Fibroblast of villous mesenchyme (primary cell): ENCODE measurements around the gene ENAH. TPM values are rescaled to one million over a fixed set of nuclear protein-coding genes. Genes with fewer than 3 reads are reported as not detected.

ENCODE experiments used
- DNase-seq: peaks from one replicate; pipeline ENCODE4 v3.0.0-alpha.2; 2010; ENCODE audit warnings: low read depth
- H3K4me3 ChIP-seq: 2 replicates; pipeline ENCODE4 v1.5.1; 2011; ENCODE audit warnings: low read depth, mild to moderate bottlenecking, low read length
- total RNA-seq: library from RNA; depleted of rRNA; stranded (reverse); fragments of >200 nt; gene quantifications from 2 replicates; pipeline ENCODE4 v1.2.3, GENCODE V29; 2012
- TF ChIP-seq, protein P1 (sequence below): IDR thresholded peaks from 2 replicates; pipeline ENCODE4 v1.5.1; 2012; ENCODE audit warnings: low read depth, mild to moderate bottlenecking, low read length; ENCODE audit not compliant: insufficient read depth

The ENAH gene
- total RNA-seq, 1 donor: 135 TPM

DNA sequence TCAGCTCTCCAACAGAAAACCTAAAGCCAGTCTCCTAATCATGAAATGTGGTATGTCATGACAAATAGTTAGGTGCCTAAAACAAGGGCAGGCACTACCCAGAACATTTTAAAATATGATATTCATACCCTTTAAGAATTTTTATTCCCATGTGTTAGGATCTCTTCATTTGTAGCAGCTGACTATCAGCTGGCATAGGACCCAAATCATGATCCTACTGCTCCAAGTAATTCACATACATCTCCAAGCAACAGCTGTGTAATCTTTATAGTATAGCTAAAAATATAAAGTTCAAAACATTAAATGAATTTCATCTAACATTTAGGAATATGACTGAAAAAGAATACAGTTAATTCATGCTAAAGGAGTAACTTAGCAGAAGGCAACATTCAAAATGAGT, 57.5 kb downstream of the ENAH start:
- TF ChIP-seq, protein P1, sequence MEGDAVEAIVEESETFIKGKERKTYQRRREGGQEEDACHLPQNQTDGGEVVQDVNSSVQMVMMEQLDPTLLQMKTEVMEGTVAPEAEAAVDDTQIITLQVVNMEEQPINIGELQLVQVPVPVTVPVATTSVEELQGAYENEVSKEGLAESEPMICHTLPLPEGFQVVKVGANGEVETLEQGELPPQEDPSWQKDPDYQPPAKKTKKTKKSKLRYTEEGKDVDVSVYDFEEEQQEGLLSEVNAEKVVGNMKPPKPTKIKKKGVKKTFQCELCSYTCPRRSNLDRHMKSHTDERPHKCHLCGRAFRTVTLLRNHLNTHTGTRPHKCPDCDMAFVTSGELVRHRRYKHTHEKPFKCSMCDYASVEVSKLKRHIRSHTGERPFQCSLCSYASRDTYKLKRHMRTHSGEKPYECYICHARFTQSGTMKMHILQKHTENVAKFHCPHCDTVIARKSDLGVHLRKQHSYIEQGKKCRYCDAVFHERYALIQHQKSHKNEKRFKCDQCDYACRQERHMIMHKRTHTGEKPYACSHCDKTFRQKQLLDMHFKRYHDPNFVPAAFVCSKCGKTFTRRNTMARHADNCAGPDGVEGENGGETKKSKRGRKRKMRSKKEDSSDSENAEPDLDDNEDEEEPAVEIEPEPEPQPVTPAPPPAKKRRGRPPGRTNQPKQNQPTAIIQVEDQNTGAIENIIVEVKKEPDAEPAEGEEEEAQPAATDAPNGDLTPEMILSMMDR: no peak
- no peak for DNase-seq
- H3K4me3 ChIP-seq: no peak overlapping the region

DNA sequence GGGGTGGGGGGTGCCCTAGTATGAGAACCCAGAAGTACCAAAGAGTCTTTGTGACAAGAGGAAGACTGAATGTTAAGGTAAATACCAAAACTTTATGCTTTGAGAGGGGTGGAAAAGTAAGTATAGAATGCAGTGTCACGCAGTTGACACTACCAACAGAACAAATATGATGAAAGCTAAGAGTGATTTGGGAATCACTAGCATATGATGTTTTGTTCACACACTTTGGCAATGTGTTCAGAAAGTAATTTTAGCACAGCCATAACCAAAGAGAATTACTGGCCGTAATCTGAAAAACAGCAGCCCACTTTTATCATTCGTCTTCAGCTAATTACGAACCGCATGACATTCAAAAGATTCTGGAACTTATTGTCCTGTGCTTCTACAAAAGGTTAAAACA, 59.5 kb downstream of the ENAH start:
- DNase-seq: no peak
- no peak overlapping the region for H3K4me3 ChIP-seq

DNA sequence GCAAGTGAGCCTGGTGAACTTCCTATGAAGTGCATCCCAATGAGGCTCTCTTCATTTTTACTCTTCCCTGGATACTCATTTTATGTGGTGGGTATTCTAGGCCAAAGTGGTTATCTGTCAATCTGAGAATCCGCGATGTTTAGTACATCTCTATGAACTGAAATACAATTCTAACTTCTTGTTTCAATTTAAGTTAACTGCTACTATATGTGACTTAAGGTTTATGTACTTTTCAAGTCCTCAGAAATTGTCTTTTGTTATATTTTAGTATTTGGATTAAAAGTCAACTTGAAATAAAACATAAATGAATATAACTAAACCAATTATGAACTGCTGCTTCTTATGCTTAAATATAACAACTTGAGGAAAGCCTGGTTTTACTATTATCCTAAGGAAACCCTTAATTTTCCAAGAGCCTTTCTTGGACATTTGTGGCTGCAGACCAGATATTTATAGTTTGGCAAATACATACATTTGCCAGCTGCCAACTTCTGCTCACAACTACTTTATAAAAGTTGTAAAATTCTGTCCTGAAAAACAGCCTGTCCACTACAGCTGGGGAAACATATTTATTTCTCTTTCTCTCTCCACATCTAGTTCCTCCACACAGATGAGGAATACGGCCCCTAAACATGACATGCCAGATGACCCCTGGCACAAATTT, 60.4 kb downstream of the ENAH start:
- no peak for DNase-seq
- TF ChIP-seq, protein P1: no peak
- no peak overlapping the region for H3K4me3 ChIP-seq

More for the DNA sequence above, 59.5 kb downstream of the ENAH start:
- TF ChIP-seq, protein P1: no peak

DNA sequence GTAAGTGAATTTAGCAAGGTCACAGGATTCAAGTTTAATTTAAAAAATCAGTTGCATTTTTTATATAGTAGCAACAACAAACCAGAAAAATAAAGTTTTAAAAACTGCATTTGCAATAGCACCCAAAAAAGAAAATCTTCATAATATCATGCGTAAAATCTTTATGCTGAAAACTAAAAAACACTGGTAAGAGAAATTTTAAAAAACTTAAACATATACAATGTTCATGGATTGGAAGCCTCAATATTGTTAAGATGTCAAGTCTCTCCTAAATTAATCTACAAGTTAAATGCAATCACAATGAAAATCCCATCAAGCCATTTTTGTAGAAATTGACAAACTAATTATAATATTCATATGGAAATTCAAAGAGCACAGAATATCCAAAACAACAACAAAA, 65.6 kb downstream of the ENAH start:
- TF ChIP-seq, protein P1: no peak
- no peak for DNase-seq

DNA sequence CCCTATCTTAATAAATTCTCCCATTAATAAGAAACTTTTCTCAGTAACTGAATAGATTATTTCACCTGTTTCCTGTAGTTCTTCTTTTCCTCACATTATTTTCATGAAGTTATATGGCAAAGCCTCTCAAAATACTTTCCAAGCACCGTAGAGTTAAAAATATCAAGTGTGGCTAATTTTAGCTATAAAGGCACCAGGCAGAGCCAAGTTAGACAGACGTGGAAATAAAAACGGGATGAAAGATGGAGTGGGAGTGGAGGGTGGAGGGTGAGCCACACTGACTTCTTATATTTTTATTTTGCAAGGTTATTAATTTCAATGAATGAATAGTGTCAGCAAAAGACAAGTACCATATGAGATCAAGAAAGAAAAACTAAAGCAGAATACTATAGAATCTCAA, 71.7 kb downstream of the ENAH start:
- H3K4me3 ChIP-seq: no peak overlapping the region
- DNase-seq: no peak
- TF ChIP-seq, protein P1: no peak

More for the DNA sequence above, 65.6 kb downstream of the ENAH start:
- no peak overlapping the region for H3K4me3 ChIP-seq

DNA sequence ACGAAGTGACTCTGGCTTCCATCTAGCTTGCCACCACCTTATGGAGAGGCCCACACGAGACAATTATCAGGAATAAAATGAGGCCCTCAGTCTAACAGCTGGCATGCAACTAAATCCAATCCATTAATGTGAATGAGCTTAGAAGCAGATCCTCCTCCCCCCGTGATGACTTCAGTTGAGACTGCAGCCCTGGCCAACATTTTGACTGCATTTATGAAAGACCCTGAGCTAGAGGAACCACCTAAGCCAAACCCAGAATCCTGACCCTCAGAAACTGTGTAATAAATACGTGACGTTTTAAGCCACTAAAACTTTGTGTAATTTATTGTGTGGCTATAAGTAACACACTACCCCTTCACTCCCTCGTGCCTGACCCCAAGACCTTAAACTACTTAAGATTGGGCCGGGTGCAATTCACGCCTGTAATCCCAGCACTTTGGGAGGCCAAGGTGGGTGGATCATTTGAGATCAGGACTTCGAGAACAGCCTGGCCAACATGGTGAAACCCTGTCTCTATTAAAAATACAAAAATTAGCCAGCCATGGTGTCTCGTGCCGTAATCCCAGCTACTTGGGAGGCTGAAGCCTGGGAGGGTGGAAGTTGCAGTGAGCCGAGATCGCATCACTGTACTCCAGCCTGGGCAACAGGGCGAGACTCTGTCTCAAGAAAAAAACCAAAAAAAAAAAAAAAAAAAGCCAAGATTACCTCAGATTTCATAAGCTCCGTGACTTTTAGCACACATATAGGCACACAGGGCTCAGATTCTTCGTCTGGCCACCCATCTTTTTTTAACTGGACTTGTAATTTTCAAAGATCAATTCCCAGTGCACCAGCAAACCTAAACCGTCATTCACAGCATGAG, 72.5 kb downstream of the ENAH start:
- no peak overlapping the region for H3K4me3 ChIP-seq
- peak; percentile 25 for DNase-seq
- TF ChIP-seq, protein P1: no peak
